GM18526 (cell line): ENCODE data around the gene HDDC2.

ENCODE experiments used
- POLR2A ChIP-seq: IDR thresholded peaks from 3 replicates; pipeline ENCODE4 v1.6.1; 2011; ENCODE audit not compliant: insufficient read length; ENCODE audit errors: extremely low read depth

HDDC2 gene

GRCh38 chr6:125236536-125237327 is 65.0 kb downstream of the HDDC2 start:
- no peak for TF ChIP-seq POLR2A

- no peak for TF ChIP-seq POLR2A
These were observed 68.6 kb downstream of the HDDC2 start for GRCh38 chr6:125233202-125233601.

- TF ChIP-seq POLR2A = no peak
These were observed 69.3 kb downstream of the HDDC2 start for GRCh38 chr6:125232466-125232865.

- TF ChIP-seq POLR2A = no peak
These were observed 70.0 kb downstream of the HDDC2 start for GRCh38 chr6:125231574-125232343.

- TF ChIP-seq POLR2A = no peak
These were observed 70.6 kb downstream of the HDDC2 start for GRCh38 chr6:125231133-125231532.

GRCh38 chr6:125230674-125231073 is 71.1 kb downstream of the HDDC2 start:
- no peak for TF ChIP-seq POLR2A

- no peak for TF ChIP-seq POLR2A
These were observed 72.7 kb downstream of the HDDC2 start for GRCh38 chr6:125228981-125229479.

GRCh38 chr6:125227244-125227643 is 74.5 kb downstream of the HDDC2 start:
- no peak for TF ChIP-seq POLR2A
